Measurements from ENCODE around the gene DHRS3.
"Not testable (repeated sequence)": the region's sequence is repeated elsewhere in the genome, so short reads cannot be mapped to it uniquely, and the experiment has no call there.

Gene DHRS3

DNA sequence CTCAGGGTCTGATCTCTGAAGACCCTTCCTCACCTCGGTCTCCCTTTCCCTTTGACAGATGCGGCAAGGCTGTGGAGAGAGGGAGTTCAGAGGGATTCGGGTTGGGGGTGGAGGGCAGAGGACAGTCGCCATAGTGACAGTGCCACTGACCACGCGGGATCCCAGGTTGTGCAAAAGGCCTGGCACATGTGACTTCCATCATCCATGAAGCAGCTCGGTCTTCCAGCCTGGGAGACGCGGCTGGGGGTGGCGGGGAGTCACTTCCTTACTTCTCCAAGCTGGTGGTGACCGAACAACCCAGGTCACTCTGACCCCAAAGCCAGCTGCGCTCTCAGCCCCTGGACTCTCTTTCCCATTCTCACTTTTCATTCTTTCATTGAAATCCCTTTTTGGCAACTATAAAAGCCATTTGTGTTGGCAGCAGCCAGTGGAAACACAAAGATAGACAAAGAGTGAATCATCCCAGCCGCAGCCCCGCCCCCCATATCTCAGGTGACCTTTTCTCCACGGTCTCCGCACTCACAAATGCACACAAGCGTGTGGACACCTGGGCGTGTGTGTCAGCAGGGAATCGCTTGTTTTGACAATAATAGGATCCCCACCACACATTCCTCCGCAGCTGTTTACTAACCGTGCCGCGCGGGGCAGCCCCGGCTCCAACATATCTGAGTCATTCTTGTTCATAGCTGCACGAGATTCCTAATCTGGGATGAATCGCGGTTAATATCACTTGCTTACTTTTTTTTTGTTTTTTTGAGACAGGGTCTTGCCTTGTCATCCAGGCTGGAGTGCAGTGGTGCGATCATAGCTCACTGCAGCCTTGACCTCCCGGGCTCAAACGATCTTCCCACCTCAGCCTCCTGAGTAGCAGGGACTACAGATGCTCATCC, 68.3 kb downstream of the DHRS3 start:
- peak; percentile 77 for DNase-seq

DNA sequence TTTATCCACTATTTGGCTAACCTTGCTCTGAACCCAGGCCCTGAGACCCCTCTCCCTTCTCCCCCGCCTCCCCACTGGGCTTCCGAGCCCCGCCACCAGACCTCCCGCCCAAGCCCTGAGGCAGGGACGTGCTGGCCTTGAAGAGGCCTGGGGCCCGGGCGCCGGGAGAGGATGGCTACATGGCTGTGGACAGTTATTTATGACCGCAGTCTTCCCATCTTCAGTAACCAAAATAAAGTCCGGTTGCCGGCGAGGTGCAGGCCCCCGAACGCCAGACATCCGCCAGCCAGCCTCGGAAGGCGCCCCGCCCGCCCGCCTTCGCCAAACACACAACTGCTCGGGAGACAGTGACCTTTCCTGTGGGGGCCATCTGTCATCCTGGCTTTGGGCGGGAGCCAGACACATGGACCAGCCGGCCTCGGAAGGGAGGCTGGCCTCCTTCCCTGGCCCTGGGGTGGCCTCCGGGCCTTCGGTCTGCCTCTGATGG, 69.0 kb downstream of the DHRS3 start:
- DNase-seq, result peak; percentile 59

DNA sequence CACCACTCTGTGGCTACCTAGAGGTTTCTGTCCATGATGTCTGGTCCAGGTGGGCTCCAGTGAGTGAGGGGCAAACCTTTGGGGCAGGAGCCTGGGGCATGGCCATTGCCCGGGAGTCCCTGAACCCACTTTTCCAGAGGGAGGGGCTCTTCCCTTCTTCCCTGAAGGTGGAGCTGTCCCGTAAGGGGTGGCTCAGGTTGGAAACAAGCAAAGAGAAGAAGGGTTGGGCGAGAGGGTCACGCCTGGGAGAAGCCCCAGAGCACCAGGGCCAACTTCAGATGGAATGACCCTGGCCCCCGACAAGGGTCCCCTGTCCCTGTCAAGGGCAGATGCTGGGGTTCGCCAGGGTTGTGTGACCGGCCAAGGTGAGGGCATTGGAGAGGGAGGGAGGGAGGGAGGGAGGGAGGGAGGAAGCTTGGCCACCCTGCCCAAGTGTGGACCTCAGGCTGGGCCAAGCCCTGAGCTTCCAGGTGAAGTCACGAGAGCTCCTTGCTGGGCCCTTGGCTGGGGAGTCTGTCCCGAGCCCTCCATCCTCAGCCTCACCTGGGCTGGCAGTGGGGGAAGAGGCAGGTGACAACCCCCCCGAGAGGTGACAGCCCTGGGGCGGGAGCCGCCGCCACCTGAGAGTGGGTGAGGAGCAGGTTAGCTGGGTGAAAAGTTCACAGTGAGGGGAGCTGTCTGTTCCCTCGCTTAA, 69.6 kb downstream of the DHRS3 start:
- DNase-seq, result no peak

DNA sequence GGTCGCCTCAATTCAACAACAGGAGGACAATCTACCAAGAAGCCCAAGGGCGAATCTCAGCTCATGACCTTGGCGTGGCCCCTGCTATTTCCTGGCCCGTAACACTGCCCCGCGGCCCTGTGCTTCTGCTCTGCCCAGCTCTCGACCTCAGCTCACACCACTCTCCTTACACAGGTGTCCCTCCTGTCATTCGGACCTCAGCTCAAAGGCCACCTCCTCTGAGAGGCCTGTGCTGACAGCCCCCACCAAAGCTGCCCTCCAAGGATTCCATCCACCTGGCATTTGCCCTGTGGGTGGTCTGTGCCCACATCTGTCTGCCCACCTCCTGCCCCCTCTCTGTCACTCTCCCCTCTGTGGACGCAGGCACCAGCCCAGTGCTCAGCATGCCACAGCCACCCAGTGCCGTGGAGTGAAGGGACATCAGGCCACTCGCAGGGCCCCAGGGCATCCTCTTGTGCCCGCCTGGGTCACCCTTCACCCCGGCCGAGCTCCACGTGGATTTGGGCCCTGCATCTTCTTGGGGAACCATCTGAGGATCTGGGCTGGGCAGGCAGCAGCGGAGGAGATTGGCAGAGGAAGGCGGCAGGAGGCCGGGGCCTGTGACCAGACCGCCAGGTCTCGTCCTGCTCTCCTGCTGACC, 70.3 kb downstream of the DHRS3 start:
- no peak for DNase-seq

DNA sequence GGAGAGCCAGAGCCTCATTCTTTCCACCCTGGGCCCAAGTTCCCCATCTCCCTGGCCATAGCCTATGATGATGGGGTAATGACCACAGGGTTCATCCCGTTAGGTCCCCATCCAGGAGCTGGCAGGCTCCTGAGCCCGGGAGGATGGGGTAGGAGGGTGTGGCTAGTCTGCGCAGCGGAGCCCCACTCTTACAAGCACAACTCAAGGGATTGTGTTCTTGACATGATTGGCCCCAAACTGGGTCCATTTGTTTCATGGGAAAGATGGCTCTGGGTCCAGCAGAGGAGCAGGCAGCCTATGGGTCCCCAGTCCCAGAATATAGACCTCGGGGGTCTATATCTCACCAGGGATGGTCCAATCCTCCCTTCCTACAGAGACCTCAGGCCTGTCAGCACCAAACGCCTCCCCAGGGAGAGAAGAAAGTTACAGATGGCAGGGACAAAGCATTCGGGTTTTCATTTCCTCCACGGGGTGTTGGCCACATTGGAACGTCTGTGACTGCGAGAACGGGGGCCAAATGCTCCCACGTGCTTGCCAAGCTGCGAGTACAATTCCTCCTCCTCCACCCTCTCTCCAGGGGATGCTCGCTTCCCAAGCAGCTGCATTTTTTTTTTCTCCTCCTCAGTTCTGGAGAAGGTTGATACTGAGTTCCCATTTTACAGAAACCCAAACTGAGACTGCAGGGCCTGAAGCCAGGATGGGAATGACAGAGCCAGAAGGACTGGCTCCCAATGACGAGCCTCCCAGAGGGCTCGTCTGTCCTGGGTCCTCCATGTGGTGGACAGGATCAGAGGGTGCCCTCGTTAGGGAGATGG, 71.0 kb downstream of the DHRS3 start:
- no peak for DNase-seq

DNA sequence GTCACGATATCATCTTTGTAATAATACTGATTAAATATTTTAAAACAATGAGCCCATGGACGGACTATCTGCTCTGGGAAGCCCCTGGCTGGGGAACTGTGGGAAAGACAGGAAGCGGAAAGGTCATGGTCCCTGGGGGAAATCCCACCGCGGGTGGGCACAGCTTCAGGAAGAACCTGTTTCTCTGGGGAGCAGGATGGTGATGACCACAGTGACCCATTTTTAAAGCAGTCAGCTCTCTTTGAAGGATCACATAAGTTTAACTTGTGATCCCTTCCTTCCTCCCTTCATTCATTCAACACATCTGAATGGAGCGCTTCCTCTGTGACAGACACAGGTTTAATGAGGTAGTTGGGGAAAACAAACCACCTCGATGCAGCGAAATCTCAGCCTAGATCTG, 73.0 kb downstream of the DHRS3 start:
- DNase-seq, result no peak

DNA sequence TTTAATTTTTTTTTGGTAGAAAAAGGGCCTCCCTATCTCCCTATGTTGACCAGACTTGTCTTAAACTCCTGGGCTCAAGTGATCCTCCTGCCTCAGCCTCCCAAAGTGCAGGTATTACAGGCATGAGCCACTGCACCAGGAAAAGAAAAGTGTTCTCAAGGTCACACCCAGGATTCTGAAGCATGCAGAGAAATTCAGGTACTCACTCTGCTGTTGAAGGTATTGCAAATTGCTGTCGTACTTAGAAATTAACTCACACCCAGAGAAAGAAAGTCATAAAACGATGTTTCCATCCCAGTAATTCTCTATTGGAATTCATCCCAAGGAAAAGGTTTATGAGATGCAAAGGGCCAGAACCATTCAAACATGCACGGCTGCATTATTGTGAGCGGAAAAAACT, 73.7 kb downstream of the DHRS3 start:
- DNase-seq, result no peak

DNA sequence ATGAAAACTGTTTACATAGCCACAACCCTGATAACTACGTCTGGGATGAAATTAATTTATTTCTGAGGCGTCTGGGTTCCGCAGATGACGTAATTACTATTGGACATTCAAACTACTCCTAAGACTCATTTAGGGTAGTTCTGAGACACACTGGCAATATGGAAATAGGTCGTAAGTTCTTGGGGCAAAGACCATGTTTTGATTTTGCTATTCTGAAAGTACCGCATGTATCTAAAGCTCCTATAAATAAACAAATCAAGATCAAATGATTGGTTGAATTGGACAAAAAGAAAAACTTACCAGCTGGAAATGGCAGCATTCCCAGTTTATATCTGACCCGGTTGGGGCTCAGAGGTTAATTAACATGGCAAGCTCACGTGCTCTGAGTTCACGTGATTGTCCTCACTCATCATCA, 74.3 kb downstream of the DHRS3 start:
- no peak for DNase-seq

DNA sequence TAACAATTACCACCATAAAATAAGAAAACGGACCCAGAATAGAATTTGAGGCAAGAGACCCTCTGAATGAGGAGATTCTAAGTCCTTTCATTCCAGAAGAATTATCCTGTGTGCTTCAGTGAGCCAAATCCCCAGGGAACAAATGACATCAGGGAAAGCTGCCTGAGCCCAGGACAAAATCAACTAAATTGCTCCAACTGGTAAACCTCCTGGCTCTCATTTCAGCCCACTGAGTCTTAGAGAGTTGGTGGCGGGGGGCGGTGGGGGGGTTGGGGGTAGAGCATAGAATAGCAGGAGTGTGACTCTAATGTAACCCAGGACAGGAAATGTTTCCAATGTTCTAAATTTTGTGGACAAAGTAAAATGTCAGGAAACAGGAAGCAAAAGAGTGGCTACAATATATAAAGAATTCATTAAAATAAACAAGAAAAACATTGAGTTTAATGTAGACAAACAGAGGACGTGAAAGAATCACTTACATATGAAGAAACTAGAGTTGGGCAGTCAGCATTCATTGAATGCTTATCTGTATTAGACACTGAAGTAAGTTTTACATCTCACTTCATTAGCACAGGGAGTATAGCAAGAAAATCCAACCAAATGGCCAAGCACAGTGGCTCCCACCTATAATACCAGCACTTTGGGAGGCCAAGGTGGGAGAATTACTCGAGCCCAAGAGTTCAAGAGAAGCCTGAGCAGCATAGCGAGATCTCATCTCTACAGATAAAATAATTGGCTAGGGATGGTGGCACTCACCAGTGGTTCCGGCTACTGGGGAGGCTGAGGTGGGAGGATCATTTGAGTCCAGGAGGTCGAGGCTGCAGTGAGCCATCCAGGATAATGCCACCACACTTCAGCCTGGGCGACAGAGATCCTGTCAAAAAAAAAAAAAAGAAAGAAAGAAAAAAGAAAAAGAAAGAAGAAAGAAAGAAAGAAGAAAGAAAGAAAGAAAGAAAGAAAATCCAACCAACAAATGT, 75.1 kb downstream of the DHRS3 start:
- DNase-seq, result no peak

DNA sequence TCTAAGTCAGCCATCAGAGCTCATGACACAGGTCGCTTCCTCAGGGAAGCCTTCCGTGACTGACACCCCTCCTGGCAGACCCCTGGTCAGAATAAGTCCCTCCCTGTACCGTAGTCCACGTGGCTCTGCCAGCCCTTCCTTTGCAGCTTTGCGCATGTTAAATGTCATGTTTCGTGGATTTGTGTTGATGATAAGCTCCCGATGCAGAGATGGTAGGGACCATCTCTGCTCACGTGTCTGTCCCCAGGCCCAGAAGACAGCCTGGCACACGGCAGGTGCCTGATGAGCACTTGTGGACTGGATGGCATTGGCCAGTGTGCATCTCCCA, 75.9 kb downstream of the DHRS3 start:
- no peak for DNase-seq

DNA sequence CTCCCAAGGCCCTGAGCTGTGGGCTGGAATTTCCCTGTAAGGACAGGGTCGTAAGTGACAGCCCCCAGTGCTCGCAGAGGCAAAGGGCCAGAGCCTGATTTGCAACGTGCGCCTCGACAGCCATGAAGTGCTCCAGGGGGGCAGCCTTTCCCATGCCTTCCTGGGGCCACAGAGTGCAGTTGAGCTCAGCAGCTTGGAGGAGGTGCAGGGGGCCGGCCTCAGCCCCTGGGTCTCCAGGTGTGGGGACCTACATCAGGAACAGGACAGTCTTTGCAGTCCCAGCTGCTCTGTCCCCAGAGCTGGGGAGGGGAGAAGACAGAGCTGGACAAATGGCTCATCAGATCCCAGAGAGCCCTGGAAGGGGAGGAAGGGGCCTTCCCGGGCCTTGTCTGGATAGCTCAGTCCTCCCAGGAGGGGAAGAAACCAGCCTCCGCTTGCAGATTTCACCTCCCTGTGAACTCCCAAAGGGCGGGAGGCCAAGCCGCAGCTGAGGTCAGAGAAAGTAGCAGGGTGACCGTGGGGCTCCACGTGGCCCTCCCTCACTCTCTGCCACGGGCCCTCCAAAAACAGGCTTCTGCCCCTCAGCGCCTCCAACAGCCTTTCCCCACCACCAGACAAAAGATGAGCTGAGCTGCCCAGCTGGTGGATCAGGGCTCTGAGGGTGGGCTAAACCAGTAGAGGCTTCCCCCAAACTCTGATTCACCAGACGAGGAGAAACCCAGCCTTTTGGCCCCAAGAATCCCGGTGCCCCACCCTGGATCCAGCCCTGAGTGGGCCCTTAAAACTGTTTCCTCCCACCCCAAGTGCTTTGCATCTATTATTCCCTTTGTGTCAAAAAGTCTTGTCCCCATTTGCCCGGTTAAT, 76.5 kb downstream of the DHRS3 start:
- DNase-seq, result no peak

DNA sequence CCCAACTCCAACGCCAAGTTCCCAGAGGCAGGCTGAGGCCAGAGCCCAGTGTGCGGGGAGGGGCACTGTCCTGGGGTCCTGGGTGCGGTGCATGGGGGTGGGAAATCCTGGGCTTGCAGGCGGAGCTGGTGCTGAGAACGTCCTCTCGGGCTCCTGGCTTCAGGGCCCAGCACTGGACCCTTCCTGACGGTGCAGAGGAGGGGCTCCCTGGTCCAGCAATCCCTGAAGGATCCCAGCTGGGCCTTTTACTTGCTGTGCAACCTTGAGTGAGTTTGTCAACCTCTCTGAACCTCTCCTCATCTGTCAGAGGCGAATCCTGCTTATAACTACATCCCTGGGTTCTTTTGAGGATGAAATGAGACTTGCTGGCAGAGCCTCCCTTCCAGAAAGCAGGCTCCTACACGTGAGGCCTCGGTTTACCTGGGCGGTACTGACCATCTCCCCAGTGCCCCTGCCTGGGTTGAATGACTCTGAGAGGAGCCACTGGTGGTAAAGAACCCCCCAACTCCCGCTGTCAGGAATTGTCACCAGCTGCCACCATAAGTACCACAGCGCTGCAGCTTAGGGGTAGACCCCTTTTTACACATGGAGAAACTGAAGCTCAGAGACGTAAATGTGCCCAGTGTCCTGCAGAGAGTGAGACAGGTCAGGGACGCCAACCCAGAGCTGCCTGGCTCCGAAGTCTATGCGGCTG, 77.3 kb downstream of the DHRS3 start:
- DNase-seq, result no peak

DNA sequence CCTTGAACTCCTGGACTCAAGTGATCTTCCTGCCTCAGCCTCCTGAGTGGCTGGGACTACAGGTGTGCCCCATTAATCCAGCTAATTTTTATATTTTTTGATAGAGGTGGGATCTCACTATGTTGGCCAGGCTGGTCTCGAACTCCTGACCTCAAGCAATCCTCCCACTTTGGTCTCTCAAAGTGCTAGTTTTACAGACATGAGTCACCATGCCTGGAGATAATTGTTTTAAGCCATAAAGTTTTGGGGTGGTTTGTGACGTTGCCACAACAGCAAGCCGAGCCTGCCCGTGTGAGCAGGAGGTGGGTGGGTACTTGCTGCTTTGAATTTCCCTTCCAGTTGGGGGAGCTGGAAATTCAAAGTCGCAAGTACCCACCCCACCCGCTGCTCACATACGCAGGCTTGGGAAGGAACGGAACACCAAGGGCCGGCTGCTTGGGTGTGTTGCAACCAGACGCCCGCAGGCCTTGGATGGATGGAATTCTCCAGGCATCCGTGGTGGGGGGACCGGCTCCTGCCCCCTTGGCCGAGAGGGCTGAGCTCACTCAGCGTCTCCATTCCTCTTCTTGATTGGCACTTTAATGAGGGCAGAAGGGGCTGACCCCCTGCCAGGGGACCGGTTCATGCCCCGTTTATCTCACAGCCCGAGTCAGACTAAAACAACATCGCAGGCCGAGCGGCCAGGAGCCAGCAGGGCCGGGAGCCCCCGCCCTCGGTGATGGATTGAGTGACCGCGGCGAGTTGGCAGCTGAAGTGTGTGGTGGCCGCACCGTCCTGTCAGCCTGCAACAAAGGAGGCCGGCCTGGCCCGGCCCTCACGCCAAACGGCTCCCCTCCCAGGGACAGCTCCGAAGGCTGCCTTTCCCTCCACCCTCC, 78.1 kb downstream of the DHRS3 start:
- DNase-seq, result no peak

DNA sequence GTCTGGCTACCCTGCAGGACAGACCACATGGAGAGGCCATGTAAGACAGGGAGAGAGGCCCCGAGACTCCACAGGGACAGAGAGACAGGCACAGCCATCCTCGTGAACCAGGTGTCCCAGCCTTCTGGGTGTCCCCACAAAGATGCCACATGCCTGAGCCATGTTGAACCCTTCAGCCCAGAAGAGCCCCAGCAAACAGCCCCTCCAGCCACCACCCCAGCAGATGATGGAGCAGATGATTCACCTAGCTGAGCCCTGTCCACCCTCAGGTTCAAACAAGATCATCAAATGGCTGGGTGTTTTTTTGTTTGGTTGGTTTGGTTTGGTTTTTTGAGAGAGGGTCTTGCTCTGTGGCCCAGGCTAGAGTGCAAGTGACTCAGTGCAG, 78.7 kb downstream of the DHRS3 start:
- DNase-seq, result no peak

DNA sequence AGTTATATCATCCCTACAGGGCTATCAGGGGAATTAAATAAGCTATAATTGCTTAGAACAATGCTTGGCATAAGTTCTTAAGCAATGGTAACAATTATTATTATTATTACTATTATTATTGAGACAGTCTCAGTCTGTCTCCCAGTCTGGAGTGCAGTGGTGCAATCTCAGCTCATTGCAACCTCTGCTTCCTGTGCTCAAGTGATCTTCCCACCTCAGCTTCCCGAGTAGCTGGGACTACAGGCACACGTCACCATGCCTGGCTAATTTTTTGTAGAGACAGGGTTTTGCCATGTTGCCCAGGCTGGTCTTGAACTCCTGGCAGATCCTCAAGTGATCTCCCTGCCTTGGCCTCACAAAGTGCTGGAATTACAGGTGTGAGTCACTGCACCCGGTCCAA, 79.5 kb downstream of the DHRS3 start:
- DNase-seq, result not testable (repeated sequence)

DNA sequence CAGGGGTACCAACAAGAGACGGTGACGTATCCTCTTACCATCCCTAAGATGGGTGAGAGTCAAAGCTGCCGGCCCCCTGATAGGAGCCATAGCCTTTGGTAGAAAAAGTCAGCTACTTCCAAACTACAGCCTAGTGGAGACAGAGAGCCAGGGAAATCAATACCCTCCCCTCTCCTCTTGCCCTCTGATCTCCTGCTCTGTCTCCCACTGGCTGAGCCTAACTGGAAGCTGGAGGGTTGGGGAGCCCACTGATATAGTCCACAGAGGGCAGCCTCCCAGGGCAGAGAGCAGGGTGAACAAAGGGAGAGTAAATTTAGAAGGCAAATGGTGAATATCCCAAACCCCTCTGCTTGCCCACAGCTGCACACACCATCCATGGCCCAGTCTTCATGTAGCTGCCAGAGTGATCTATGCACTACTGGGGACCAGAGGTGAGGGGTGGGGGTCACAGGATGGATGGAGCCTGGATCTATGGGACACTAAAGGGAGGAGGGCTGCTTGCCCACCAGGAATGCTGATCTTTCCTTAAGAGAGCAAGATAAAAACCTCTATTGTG, 80.0 kb downstream of the DHRS3 start:
- DNase-seq, result no peak

DNA sequence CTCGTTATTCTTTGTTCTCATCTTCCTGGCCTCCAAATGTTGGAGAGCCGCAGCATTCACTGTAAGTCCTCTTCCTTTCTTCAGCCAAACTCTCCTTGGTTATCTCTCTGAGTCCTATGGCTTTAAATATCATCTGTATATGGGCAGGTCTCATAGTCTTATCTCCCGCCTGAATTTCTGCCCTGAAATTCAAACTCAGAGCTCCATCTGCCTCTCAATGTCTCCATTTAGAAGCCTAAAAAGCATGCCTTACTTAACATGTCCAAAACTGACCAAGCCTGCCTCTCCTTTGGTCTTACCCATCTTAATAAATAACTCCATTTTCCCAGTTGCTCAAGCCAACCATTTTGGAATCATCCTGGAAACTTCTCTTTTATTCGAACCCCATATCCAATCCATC, 80.7 kb downstream of the DHRS3 start:
- no peak for DNase-seq

DNA sequence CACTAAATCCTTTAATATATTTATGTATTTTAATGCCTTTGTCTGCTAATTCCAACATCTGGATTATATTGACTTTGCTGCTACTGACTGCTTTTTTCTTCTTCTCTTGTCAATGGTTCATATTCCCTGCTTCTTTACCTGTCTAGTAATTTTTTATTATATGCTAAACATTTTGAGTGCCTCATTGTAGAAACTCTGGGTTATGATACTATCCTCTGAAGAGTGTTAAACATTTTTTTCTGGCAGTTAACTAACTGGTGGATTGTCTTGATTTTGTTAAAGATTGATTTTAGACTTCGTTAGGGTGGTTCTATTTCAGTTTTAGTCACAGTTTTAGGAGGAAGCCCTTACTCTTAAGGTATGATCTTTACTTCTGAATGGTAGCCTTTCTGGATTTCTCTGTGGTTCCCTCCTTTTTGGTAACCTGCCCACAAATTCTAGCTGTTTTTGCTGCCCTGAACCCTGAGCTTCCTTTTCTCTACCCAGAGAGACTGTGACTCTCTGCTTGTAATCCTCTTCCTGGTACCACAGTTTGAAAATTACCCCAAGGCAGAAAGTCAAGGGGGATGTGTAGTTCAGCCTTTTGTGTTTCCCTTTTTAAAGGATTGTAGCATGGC, 81.9 kb downstream of the DHRS3 start:
- DNase-seq, result no peak

Measured in NCI-H69 (cell line).